H1 (cell line): Measurements from ENCODE around the gene TUBB2B. TPM values are rescaled to one million over a fixed set of nuclear protein-coding genes. Genes with fewer than 3 reads are reported as not detected.

Experiments
- EGR1 ChIP-seq: IDR thresholded peaks from 2 replicates; pipeline ENCODE4 v1.6.1; 2011; ENCODE audit warnings: low read depth, low read length, borderline replicate concordance
- RAD21 ChIP-seq, 2 experiments: IDR thresholded peaks in 1 of 2; conservative IDR thresholded peaks in 1 of 2; 2 replicates each; pipeline ENCODE4 v1.6.1; 2011; ENCODE audit warnings: low read depth in 2 of 2, low read length in 2 of 2, improper control_type of control experiment in 1 of 2, inconsistent platforms in 1 of 2, mild to moderate bottlenecking in 1 of 2, moderate library complexity in 1 of 2
- RFX5 ChIP-seq: IDR thresholded peaks from 2 replicates; pipeline ENCODE4 v1.6.1; 2011; ENCODE audit warnings: low read depth, low read length, improper control_type of control experiment, borderline replicate concordance
- ZNF274 ChIP-seq: IDR thresholded peaks from 2 replicates; pipeline ENCODE4 v1.7.0; 2012; ENCODE audit warnings: low read length, borderline replicate concordance; ENCODE audit errors: extremely low read depth
- polyA plus RNA-seq, 7 experiments: library from polyadenylated mRNA; depleted of rRNA in 3 of 7; stranded (reverse) in 5 of 7; unstranded in 2 of 7; fragments of >200 nt in 5 of 7; fragments of 200-250 nt in 2 of 7; gene quantifications; 1 replicate in 5 of 7; 2 replicates in 1 of 7; 4 replicates in 1 of 7; pipeline versions ENCODE4 v1.2.1 to v1.2.3, GENCODE V29; 2011 to 2013; ENCODE audit warnings: missing spikeins in 2 of 7, mixed read lengths in 2 of 7
- total RNA-seq: library from RNA; stranded (reverse); fragmentation: NEBNext Ultra II Directional; extraction: Animal tissue kit (Norgen Biotek cat#: 25700); gene quantifications from 2 replicates; pipeline ENCODE4 v1.2.1, GENCODE V29; 2021

TUBB2B gene
- total and polyA plus RNA-seq, 2 of the 8 experiments (the other 6 are each of a cell fraction or from before 2014, with no cell fraction given), result 612 to 722 TPM

DNA sequence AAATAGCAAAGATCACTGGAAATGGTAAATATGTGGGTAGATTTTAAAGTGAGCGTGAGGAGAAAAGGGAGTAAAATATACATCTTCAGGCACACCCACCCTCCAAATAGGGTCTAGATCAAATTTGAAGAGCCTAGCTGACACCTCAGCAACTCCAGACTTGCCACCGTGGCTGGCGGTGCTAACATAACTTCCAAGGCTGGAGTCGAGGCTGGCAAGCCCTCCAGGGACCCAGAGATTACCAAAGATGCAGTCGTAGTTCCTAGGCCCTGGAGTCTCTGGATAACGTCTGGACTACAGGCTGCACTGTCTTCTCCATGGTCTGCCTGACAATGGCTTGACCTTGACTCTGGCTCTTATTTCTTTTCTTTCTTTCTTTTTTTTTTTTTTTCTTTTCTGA lies 22.5 kb downstream of the TUBB2B start (continued):
- TF ChIP-seq EGR1, result no peak
- no peak for TF ChIP-seq RAD21 (IDR thresholded peaks at IDR 0.05 in 1 of 2, conservative IDR thresholded peaks at IDR 0.05 in 1 of 2; ENCODE audit: low read depth in 2 of 2, low read length in 2 of 2)
- TF ChIP-seq RFX5, result no peak
- no peak for TF ChIP-seq ZNF274
